Stimulated activated CD8-positive, alpha-beta memory T cell treated with anti-CD3 and anti-CD28 coated beads, Interleukin-4, amount 100 ng/mL, for 24 hours (primary cell): ENCODE measurements around the gene DNAJC15.
A peak's percentile ranks its signal among the peaks of the same experiment; 100 is the strongest.
"Not testable (repeated sequence)": the region's sequence is repeated elsewhere in the genome, so short reads cannot be mapped to it uniquely, and the experiment has no call there.

Experiments used
- DNase-seq: peaks from one replicate; pipeline ENCODE4 v3.0.0-alpha.2; 2020; ENCODE audit warnings: low read depth

Gene DNAJC15

DNA sequence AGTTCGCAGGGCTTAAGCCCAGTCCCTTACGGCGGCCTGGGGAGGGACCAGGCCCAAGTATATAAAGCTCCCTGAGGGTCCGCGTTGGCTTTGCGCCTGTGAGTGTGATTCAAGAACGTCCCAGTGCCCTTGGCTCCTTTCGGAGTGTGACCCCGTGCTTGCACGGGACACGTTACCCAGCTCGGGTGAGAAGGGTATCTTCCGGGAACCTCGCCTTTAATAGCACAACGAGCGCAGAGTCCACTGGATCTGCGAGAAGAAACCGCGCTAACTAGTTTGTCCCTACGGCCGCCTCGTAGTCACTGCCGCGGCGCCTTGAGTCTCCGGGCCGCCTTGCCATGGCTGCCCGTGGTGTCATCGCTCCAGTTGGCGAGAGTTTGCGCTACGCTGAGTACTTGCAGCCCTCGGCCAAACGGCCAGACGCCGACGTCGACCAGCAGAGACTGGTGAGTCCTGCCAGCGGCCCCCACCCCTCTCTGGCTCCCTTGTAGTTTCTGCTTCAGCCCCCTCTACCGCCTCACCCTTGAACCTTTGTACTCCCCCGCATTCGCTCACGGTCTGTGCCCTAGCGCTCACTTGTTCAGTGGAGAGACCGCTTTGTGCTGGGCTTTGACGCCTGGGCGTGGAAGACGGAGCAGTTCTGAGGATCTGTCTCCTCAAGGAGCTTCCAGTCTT, at the start of gene DNAJC15:
DNAJC15 (plus strand) TSS at position 298 of the 675 bp plus-strand sequence; CDS start at position 339, 41 bp downstream.
- DNase-seq, result peak; percentile 68

DNA sequence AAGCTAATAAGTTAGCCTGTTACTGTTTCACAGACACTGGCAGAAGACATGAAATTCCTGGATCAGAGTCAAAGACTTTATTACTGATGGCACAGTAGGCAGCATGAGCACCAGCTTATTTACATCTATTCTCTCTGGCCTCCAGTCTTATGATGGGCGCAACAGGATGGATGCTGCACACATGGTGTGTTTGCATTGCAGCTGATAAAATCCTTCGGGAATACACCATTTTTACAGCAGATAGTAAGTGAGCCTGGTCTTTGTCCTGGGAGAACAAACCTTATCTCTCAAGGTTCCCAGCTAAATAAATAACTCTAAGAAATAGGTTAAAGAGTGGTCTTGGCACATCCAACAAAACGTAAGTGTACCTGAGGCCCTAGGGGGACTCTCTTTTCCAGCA, 47.3 kb upstream of the DNAJC15 start:
- DNase-seq, result no peak

DNA sequence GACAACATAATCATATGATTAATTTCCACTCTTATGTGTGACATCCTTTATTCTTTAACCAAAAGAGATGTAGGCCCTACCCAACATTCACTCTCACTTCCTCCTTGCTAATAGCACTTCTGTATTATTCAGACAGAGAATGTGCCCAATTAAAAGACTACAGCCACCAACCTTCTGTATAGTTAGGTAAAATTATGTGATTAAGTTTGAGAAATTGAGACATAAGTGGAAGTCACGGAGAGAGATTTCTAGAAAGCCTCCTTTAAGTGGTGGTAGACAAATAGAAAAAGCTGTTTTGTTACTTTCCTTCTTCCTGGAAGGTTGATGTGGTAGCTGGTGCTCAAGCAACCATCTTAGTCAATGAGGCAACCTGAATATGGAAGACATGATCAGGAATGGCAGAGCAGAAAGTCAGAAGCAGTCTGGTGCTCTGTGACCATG, 46.1 kb upstream of the DNAJC15 start:
- DNase-seq, result no peak

DNA sequence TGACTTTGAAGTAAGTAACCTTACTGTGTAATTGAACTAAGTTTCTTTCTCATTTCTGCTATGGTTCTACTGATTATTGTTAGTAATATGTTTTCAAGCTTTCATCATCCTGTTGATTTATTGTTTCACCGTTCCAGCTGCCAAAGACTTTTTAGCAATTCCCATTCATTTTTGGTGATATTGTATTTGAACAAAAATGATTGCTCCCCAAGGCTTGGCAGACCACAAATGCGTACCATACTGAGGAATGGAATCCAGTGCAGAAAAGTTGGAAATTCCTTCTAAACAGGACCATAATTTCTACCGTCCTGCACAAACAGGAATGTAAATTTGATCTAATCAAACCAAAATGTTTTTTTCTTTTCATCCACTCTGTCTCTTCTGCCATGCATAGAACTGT, 42.1 kb upstream of the DNAJC15 start:
- DNase-seq, result no peak

DNA sequence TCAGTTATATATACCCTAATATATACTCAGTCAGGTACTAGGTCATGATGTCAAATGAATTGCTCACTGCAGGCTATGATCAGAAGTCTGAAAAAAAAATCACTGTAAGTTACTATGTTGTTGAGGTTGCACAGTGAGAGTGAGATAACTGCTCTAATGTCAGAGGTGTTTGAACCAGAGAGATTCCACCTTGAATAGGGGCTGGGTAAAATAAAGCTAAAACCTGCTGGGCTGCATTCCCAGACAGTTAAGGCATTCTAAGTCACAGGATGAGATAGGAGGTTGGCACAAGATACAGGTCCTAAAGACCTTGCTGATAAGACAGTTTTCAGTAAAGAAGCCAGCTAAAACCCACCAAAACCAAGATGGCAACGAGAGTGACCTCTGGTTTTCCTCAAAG, 41.5 kb upstream of the DNAJC15 start:
- DNase-seq, result no peak

DNA sequence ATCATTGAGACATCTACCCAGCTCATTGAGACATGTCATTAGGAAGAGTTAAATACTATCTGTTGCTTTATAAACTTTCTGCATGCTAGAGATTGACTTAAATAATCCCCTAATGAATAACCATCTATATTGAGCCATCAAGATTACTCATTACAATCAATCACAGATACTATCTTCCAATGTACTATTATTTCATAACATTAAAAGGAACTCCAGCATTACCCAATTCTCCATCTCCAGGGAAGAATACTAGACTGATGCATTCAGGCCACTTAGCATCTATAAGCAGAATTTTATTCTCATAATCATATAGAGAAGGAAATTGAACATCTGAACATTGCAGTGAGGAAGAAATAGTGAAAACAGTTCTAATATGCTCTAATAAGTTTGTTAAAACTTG, 39.4 kb upstream of the DNAJC15 start:
- no peak for DNase-seq

DNA sequence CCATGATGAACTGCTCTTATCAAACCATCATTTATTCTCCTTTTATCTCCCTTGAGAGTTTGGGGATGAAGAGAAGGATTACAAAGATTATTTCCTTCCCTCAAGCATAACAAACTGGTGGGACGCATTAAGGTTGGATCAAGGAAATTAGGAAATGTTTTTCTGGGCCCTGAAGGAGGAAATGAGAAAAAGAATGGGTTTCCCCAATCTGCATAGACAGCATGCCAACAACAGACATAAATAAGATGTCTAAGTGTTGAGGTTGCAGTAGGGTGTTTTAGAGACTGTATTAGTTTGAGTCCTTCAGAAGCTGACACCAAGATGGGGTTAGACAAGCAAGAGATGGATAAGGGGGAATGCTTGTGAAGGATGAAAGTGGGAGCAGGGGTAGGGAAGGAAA, 38.7 kb upstream of the DNAJC15 start:
- no peak for DNase-seq

DNA sequence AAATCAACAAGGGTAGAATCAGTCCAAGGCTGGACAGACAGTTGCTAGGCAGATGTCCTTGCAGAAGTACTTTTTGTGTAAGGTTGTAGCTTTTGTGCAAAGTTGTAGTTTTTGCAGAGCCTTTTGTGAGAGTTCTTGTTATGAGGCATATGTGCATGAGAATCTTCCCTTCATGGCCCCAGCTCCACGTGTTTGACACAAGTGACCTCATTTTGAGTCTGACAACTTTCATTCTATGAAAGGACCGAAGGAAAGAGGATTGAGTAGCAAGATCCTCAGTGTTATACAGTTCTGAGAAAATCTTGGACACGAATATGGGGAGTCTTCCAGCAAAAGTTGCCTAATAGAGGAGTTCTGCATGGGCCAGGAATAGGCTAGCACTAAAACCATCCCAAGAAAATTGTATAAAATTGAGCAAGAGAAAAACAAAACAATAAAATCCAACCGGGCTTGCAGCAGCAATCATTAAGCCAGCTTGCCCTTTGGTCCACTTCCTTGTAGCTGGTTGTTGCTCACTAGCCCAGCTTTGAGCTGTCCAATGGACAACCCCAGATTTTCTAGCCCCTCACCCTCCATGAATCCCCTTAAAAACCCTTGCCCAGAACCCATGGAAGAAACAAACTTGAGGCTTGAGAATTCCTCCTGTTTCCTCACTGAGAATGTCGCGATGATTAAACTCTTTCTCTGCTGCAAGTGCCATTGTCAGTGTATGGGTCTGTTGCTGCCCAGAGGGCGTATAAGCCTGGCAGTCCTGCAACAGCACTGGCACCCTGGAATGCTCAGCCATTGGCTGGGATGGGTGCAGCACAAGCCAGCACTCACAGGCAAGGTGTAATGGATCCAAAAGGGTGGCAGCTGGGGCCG, 37.8 kb upstream of the DNAJC15 start:
- DNase-seq, result no peak

DNA sequence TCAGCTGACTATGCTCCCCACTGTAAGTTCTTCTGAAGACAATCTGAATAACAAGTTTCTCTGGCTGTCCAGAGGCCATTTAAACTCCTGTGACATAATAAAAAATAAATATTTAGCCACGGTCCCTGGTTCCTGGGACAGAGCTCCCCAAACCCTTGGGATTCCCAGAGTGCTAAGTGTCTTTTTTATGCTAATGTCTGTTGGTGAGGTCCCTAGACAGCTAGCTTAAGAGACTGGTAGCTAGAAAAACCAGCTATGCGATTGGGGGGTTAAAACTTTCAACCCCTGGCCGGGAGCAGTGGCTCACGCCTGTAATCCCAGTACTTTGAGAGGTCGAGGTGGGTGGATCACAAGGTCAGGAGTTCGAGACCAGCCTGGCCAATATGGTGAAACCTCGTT, 37.2 kb upstream of the DNAJC15 start:
- DNase-seq, result no peak

DNA sequence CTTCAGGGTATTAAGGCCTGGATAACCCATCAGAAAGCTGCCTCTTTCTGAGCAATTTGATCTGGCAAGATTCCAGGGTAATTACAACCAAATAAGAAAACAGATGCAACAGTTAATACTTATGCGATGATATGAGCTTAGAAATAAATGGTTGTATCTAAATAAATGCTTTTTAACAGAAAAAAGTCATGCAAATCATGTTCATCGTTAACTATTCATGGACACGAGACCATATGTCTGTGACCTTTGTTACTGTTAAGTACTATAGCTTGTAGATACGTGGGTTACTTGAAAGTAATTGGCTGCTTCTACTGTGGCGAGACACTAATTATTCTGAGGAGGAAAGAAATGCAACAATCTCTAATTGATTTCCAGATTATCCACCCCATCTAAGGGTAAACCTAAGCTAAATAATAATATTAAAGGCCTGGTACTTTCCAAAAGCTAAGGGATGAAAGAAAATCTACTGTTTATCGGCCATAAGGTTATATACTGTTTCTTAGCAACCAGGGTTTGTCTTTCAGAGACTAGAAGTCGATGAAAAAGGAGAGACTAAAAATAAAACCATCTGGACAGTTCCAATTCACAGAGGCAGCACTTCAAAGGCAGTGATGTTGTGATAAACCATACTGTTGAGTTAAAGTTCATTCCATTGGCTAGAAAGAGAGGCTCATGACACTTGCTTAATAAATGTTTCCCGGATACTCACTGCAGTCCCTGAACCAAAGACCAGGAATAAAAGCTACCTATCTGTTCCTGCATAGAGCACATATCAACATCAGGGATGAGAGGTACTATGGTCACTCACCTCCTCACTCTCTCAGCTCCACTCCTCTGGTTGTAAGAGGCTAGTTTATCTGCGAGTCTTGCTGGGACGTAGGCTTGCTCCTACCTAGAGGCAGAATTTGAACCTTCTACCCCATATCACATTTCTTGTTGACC, 32.8 kb upstream of the DNAJC15 start:
- DNase-seq, result no peak

DNA sequence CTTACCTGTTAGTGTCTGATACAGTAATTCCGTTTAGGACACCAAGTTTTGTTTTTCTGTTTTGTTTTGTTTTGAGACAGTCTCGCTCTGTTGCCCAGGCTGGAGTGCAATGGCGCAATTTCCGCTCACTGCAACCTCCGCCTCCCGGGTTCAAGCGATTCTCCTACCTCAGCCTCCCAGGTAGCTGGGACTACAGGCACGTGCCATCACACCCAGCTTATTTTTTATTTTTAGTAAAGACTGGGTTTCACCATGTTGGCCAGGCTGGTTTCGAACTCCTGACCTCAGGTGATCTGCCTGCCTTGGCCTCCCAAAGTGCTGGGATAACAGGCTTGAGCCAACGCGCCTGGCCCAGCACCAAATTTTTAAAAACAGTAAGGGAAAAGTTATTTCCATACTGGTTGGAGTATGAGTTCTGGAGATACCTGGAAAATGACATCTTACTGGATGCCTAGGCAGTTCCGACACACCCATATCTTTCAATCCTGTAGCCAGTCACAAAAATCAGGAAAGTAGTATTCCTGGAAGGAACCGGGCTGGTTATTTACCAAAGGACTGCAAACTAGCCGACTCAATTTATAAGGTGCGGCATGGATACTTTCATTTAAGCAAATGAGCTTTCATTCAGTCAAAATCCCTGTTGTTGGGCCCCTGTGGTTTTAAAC, 32.0 kb upstream of the DNAJC15 start:
- not testable (repeated sequence) for DNase-seq

DNA sequence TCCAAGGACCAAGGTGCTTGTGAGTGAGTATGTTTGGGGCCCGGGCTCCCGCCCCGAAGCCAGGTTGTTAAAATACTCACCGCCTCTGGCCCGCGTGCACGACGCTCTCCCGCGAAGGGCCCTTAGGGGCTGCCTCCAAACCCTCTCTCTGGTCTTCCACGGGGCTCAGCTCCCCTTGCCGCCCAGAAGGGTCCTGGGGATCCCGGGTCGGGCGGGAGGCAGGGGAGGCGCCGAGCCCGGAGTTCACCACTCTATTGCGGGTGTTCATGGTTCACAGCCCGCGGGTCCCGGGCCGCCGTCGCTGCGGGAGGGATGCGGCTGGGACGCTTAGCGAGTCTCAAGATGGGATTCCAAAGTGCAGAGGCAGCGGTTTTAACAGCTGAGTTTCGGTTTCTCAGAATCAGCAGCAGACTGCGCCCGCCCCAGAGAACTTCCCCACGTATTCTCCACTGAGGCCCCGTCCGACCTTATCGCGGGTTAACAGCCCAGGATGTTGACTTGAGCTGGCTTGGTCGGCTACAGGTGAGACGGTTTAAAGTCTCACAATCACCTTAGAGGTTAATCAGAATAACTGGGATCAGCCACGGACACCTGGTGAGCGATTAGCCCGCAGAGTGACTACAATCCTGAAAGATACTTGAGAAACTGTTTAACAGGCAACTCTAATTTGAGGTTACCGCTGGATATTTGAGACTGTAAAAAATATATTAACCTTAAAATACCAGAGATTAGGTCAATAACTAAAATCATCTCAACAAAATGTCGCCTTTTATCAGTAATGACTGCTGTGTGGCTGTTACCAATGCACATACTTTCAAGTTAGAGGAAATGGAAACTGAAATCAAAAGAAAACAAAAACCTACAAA, 31.3 kb upstream of the DNAJC15 start, which contains the start of gene EPSTI1:
EPSTI1 (minus strand) TSS at position 344 of the 866 bp plus-strand sequence; CDS start at position 268, 76 bp downstream.
- DNase-seq, result peak; percentile 55

DNA sequence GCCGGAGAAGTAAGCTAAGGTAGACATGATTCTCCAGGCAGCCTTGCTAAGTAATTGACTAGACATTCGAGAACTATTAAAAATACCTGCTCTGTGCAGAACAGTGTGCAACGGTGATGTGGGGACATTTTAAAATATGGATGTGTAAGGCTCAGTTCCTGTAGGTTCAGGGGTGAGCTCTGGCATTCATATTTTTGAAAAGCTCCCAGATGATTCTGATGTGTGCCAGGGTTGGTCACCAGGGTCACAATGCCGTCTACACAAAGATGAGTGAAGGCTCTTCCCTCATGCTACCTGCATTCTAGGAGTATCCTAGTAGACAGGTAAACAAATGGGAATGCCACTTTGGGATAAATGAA, 30.6 kb upstream of the DNAJC15 start:
- DNase-seq, result no peak

DNA sequence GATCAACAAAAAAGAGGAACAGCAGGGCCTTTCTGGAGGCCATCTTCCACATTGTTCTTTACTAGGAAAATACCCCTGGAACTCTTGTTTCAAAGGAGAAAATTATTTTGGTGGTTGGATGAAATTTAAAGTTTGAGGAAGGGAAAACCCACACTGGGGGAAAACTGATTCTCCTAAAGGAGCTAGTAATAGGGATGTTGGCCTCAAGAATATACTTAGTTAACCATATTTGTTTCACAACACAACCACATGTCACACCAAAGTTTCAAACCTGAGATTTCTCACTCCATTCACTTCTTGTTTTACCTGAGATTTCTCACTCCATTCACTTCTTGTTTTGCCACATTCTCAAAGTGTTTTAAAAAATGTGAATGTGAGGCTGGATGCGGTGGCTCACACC, 28.5 kb upstream of the DNAJC15 start:
- DNase-seq, result no peak

DNA sequence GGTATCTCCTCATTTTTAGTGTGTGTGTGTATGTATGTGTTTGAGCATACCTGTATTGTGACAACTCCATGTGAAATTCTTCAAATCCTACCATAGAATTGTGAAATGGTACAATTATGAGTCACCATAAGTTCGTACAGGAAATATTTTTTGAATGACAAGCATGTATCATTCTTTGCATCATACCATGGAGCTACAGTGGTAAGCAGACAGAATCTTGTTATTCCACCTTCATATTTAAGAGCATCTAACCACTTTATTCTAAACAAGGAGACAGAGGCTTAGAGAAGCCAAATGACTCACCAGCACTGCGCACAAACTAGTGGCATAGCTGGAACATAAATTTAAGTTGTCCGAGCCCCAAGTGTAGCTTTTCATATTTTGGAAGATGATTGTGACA, 26.8 kb upstream of the DNAJC15 start:
- no peak for DNase-seq

DNA sequence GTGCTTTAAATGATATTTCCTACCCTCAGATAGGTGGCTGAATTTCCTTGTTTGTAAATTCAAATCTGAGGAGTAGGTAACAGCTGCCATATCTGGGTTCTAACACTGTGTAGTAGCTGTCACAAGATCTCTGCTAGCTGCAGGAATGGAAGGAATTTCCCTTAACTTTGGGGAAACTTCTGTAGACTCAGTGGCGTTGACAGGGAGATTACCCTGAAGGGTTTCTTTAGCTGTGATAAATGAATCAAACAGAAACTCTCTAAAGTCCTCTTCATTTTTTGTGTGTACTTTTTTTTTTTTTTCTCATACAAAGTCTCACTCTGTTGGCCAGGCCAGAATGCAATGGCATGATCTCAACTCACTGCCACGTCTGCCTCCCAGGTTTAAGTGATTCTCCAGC, 26.0 kb upstream of the DNAJC15 start:
- DNase-seq, result no peak

DNA sequence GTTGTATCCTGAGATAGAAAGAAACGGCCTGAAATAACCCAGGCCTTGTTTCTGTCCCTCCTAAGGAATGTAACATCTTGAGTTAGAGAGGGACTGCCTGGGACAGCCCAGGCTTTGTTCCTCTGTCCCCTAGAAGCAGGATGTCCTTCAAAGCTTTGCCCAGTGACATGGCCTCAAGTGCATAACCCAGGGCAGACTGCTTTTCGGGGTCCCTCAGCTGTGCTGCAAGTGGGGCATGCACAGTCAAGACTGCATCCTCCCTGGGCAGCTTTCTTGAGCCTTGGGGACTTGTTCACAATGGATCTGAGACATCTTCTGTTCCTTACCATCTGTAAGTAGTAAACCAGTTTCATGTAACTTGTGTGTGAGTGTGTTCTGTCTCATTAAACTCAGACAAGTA, 23.9 kb upstream of the DNAJC15 start:
- no peak for DNase-seq

DNA sequence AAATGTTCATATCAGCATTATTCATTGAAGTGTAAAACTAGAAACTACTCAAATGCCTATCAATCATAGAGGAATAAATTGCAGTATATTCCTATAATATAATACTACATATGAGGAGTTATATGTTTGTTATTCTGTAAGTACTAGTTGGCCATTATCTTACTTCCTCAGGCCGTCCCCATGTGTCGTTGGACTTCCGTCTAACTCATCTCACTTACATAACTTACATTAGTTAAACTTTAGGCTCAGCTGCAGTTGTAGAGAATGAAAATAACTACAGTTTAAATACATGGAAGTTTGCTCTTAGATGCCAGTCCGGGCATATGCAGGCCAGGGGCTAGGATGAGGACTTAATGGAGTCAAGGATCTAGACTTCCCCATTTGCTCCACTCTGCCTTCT, 22.7 kb upstream of the DNAJC15 start:
- DNase-seq, result no peak

DNA sequence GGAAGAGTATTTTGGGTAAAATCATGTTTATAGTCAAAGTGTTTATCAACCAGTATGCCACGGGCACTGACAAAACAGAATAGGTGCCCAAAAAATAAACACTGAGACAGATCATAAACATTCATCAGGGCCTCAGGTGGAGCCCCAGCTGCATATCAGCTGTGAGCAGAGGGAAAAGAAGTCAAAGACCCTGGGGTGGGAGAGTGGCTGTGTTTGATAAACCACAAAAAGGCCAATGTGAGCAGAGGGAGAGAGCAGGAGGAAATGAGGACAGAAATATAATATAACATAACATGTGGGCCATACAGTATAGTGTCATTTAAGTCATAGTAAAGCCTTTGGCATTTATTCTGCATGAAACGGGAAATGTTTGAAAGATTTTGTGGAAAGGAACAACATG, 21.4 kb upstream of the DNAJC15 start:
- DNase-seq, result no peak

DNA sequence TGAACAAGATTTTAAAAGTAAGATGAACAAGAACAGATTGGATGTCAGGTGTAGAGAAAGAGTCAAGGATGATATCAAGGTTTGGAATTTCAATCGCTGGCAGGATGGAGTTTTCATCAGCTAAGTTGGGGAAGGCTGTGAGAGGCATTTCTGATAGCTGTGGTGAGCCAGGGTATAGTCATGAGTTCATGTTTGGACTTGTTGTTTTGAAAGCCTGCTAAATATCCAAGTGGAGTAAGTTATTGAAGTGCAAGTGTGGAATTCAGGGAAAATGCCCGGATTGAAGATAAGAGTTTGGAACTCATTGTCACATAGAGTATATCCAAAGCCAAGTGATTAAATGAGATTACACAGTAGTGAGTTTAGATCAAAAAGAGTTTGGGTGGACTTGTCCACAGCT, 20.4 kb upstream of the DNAJC15 start:
- DNase-seq, result no peak

DNA sequence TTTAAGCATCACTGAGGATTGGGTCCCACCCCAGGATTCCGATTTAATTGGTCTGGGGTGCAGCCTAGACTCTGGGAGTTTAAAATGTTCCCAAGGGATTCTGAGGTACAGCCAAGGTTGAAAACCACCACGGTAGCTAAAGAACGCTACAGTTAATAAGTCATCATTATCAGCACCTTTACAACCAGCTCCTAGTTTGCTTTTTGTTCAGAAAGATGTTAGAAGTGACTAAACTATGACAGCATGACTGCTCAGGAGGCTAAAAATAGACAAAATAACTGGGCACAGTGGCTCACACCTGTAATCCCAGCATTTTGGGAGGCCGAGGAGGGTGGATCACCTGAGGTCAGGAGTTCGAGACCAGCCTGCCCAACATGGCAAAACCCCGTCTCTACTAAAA, 19.7 kb upstream of the DNAJC15 start:
- no peak for DNase-seq
